ENCODE data around the gene KRTAP5-2.
"Not testable (repeated sequence)": the region's sequence is repeated elsewhere in the genome, so short reads cannot be mapped to it uniquely, and the experiment has no call there.

The KRTAP5-2 gene

DNA sequence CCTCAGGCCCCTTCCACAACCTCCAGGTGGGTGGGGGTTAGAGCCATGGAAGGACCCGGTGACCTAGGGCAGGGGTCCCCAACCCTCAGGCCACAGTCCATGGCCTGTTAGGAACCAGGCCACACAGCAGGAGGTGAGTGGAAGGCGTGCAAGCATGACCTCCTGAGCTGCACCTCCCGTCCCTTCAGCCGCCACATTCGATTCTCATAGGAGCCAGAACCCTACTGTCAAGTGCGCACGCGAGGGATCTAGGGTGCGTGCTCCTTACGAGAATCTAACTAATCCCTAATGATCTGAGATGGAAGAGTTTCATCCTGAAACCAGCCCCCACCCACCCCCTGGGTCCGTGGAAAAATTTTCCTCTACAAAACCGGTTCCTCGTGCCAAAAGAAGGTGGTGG is 27.4 kb upstream of the KRTAP5-2 start:
- no peak for DNase-seq

DNA sequence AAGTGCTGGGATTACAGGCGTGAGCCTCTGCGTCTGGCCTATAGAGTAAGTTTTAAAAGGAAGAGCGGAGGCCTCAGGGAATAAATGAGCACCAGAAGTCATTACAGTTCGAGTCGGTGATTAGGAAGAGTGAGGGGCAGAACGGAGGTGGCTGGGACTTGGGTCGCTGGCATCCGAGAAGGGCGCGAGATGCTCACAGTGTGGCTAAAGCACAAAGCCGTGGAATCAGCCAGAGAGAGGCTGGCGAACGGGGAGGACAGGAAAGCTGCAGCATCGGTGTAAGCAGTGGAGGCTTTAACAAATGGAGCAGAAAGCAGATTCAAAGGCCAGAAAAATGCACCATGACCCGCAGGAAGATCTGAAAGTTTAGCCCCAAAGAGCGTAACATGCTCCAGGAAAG is 26.5 kb upstream of the KRTAP5-2 start:
- no peak for DNase-seq

GRCh38 chr11:1623716-1624115 is 25.6 kb upstream of the KRTAP5-2 start:
- DNase-seq, result no peak

DNA sequence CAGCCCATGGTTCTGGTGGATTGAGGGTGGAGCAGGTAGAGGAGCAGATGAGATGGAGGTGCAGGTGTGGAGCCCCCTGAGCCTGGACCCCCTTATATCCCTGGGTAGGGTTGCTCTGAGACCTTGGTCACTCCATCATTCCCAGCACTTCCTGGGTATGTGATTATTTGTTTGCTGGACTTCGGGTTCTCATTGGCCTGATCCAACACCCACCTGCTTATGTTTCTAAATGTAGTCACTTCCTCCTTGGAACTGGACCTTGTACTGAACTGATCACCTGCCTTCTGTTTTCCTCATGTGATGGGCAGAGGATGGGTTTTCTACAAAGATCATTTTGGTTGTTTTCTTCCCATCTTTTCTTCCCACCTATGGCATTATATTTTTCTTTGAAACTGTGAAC is 24.0 kb upstream of the KRTAP5-2 start, which contains the start of gene KRTAP5-4:
TSS of gene KRTAP5-4 (minus strand) at position 53 of the 400 bp plus-strand sequence. CDS start at position 8, 45 bp downstream.
- no peak for DNase-seq

GRCh38 chr11:1619449-1619848 is 21.4 kb upstream of the KRTAP5-2 start:
- DNase-seq, result peak; percentile 8 to 23

DNA sequence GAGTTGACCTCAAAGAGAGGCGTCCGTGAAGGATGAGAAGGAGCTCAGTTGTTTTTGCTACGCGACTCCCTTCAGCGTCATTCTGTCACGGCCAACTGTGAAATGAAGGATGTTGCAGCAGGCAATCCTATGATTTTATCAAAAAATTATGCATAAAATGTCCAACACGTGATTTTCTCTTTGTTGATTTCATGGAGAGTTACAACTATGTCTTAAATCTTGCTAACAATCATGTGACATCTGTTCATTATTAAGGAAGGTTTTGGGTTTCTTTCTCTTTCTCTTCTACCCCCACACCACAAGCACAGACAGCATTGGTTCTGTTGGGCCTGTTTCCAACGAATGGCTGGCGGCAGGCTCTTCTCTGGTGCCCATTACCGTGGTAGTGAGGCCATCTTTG is 20.1 kb upstream of the KRTAP5-2 start:
- DNase-seq, result no peak

DNA sequence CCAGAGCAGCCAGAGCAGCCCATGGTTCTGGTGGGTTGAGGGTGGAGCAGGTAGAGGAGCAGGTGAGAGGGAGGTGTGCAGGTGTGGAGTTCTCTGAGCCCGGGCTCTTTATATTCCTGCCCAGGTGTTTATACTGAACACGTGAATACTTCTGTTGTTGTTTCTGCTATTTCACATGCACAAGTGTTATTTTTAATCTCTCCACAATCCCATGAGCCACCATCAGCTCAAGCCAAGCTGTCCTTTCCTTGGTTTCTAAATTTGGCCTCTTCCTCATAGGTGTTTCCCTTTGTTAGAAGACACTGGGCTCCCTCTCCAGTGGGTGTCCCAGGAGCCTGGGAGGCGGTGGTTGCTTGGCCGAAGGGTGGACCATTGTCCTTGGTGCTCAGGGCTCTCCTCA is 10.3 kb upstream of the KRTAP5-2 start, which contains the start of gene KRTAP5-3:
TSS of gene KRTAP5-3 (minus strand) at position 101 of the 400 bp plus-strand sequence. CDS start at position 23, 78 bp downstream.
- DNase-seq, result no peak

DNA sequence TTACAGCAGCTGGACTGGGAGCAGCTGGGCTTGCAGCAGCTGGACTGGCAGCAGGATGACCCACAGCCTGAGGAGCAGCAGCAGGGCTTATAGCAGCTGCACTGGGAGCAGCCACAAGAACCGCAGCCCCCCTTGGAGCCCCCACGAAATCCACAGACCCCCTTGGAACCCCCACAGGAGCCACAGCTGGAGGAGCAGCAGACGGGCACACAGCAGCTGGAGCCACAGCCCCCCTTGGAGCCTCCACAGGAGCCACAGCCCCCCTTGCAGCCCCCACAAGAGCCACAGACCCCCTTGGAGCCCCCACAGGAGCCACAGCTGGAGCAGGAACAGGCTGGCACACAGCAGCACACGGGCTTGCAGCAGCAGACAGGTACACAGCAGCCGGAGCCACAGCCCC is 9.8 kb upstream of the KRTAP5-2 start:
- DNase-seq, result not testable (repeated sequence)

DNA sequence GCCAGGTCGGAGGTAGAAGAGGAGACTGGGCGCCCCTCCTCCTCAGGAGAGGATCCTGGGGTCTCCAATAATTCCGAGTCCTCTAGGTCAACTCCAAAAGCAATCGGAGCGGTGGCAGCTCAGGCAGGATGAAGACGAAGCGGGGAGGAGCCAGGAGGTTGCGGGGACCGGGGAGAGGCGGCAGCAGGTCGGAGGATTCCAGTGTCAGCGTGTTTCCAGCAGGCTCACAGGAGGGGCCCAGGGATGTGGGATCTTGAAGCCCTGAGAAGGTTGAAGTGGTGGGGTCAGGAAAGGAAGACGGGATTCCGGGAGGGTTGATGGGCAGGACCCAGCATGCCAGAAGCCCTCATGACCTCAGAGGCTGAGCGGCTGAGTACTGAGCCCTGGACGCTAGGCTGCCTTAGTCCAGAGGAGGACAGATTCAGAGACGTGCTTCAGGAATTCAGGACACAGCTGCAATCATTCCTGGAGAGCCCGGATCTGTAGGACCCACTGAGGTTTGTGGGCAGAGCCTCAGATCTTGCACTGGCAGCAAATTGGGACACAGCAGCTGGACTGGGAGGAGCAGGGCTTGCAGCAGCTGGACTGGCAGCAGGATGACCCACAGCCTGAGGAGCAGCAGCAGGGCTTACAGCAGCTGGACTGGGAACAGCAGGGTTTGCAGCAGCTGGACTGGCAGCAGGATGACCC is 9.2 kb upstream of the KRTAP5-2 start:
- DNase-seq, result not testable (repeated sequence)

GRCh38 chr11:1605923-1606322 is 7.8 kb upstream of the KRTAP5-2 start:
- not testable (repeated sequence) for DNase-seq

DNA sequence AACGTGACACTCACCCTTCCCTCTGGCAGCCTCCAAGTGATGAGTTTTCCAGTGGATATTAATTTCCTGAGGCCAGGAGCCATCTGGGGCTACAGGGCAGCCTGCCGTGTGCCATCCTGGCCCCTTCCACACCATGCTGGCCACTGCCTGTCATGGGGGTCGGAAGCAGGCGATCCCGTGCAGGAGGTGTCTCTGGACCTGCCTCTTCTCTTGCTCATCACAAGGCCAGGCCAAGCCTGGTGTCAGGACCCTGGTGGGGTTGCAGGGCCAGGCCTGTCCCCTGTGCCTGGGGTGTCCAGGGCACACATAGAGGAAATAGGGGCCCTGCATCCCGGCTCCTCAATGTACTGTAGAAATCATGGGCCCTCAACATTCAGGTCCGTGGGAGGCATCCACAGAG is 6.6 kb upstream of the KRTAP5-2 start:
- no peak for DNase-seq

GRCh38 chr11:1604181-1604580 is 6.1 kb upstream of the KRTAP5-2 start:
- no peak for DNase-seq

DNA sequence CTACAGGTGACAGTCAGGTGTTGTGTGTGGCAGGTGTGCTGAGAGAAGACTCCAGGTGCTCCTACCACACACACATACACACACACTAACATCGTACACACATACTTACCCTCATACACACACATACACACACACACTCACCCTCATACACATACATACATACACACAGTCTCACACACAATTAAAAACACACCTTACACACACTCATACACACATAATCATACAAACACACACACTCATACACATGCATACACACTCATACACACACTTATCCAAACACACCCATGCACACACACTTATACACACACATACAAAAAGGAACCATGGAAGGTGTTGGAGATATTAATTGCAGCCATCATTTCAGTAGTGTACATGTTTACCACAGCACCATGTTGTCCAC is 5.5 kb upstream of the KRTAP5-2 start:
- DNase-seq, result no peak

- not testable (repeated sequence) for DNase-seq
Measured at GRCh38 chr11:1601663-1602062, 3.6 kb upstream of the KRTAP5-2 start.

DNA sequence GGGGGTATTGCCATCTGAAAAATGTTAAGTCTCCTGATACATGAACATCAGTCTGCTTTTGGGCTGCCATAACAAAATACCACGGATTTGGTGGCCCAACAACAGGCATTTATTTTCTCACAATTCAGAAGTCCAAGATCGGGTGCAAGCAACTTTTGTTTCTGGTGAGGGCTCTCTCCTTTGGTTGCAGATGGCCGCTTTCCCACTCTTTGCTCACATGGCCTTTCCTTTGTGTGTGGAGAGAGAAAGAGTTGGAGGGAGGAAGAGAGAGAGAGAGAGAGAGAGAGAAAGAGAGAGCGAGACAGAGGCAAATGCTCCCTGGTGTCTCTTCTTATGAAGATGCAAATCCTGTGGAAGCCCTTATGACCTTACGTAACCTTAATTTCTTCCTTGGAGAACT is 2.5 kb upstream of the KRTAP5-2 start:
- DNase-seq, result no peak

DNA sequence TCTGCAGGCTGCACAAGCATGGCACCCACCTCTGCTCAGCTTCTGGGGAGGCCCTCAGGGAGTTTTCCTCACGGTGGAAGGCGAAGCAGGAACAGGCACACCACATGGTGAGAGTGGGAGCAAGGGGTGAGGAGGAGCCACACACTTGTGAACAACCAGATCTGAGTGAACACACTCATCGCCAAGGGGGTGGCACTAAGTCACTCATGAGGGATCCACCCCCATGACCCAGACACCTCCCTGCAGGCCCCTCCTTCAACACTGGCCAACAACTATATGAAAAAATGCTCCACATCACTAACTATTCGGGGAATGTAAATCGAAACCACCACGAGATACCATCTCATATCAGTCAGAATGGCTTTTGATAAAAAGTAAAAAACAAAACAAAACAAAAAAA is 722 bp upstream of the KRTAP5-2 start:
- no peak for DNase-seq

GRCh38 chr11:1598406-1598805 is 312 bp upstream of the KRTAP5-2 start:
- not testable (repeated sequence) for DNase-seq

GRCh38 chr11:1597331-1597993 is 632 bp downstream of the KRTAP5-2 start:
- DNase-seq, result no peak

DNA sequence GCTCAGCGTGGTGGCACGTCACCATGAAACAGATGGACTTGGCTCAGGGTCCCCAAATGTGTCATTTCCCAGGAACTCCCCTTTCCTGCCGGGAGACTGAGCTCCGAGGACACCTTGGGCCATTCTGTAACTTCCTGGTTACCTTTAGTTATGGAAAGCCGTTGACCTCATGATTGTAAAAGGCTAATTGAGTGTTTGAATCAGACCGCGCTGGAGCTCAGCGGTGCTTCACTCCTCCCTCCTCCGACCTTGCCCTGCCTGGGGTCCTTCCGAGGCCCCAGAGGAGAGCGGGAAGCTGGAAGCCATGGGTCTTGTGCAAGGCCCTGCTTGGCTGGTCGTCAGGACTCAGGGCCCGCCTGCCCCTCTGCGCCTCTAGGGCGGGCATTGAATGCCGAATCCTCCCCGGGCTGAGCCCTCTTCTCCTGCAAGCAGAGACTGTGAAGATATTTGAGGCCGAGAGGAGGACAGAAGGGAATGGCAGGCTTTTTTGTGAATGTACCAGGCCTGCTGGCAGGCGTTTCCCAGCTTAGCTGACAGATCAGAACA is 1.4 kb downstream of the KRTAP5-2 start:
- DNase-seq, result not testable (repeated sequence)

DNA sequence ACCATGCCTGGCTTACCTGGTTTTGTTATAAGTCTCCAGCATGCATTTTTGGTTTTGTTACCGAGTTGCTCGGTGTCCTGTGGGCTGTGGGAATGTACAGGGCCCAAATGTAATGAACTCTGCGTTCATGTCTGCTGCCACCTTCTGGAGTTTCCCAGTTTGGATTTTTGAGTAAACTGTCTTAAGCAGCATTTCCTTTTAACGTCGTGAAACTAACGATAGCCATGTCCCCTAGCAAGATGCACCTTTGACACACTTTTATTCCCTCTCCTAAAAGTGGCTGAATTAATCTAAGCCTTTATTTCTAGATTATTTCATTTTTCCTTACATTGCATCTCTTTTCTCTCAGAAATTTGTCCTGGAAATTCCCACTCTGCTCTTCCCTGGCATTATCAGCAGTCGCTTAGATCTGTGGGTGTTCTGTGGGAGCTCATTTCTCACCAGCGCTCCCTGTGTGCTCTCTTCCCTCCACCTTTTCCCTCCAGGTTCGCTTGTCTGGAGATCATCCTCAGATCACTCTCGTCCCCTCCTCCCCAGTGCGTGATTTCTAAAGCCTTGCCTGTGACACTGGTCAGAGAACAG is 2.0 kb downstream of the KRTAP5-2 start:
- DNase-seq, result not testable (repeated sequence)

DNA sequence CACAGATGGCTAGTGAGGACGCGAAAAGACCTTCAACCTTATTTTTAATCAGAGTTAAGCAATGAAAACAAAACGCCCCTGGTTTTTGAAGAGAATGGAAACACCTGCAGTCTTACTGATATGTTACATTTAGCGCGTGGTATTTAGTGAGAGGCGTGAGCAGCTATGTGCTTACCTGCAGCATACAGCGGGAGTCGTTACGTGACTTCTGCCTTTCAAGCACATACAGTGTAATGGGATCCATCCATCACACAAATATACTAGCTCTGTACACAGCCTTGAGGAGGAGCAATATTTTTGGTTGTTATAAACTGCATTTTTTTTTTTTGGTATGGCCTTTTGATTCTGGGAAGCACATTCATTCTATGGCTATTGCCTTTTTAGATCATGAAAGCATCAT is 5.5 kb downstream of the KRTAP5-2 start:
- no peak for DNase-seq

- DNase-seq, result no peak
Measured at GRCh38 chr11:1589996-1590395, 8.1 kb downstream of the KRTAP5-2 start.

DNA sequence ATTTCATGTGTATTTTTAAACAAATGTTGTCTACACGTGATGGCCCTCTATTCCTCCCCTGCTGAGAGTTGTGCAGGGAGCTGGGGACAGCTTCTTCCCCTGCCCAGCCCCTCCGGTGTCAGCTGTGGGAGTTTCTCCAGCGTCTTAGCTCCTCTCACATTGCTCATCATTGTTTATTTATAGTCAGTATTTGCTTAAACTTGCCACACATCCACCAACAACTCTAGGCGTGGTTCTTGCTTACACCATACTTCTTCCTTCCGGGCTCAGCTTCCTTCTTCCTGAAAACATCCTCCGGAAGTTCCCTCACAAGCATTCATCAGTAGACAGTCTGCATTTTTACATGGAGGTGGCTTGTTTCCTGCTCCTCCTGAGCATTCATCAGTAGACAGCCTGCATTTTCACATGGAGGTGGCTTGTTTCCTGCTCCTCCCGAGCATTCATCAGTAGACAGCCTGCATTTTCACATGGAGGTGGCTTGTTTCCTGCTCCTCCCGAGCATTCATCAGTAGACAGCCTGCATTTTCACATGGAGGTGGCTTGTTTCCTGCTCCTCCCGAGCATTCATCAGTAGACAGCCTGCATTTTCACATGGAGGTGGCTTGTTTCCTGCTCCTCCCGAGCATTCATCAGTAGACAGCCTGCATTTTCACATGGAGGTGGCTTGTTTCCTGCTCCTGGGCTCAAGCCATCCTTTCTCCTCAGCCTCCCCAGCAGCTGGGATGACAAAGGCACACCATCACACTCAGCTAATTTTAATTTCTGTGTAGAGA is 8.7 kb downstream of the KRTAP5-2 start:
- DNase-seq, result peak; percentile 81 to 91

All from inflammatory macrophage treated with lipopolysaccharide for 1 hour (primary cell).